ENCODE results near the gene CERS3. TPM values are rescaled to one million over a fixed set of nuclear protein-coding genes. Genes with fewer than 3 reads are reported as not detected.
"Not testable (repeated sequence)": the region's sequence is repeated elsewhere in the genome, so short reads cannot be mapped to it uniquely, and the experiment has no call there.

Gene CERS3
- total RNA-seq, 1 donor from 2014 or later, result not detected

DNA sequence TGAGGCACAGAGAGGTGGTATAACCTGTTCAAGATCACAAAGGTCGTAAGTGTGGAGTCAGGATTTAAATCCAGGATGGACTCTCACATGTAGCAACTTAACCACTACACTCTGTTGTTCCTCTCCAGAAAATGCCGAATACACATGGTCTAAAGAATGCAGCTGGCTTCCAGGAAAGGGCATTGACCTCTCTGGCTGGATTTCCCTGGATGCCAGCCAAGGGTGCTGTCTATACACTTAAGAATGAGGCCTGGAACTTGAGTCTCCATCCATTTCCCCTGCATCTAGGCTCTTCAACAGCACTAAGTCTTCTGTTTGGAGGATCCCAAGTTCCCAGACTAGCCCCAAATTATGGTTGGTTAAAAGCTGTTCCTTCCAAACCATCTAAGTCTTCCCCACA is 60.5 kb downstream of the CERS3 start:
- DNase-seq (ENCODE audit: low read depth, low spot score), result no peak

DNA sequence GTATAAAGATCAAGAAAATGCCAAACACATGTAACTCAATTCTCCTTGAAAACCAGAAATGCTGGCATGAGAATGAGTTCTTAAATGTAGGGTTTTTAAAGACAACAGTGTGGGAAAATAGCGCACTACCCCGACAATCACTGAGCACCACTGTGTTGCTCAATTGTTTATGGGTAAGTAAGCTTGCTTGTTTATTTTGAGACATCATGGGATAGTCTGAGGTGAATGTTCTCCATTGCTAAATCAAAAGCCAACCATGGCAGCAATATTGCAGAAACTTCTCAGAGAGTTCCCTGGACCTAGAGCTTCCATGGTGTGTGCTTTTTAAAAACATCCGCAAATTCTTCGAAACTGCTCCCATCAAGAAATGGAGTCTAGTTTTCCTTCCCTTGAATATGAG is 62.7 kb downstream of the CERS3 start:
- DNase-seq (ENCODE audit: low read depth, low spot score), result no peak

DNA sequence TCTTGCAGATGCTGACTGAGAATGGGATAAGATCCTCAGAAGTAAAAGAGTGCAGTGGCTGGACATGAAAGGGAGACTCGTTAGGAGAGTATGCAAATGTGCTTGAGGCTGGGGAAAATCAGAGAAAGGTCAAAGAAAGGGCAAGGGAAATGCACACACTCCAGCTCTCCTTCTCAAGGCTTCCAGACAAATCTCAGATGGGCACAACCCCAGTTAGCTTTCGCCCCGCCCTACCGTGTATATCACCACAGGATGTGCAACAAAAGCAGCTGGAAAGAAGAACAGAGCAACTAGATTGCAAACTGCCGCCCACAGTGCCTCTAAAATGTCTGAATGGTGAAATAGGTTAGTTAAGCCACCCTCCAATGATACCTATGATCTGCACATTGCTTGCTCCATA is 63.9 kb downstream of the CERS3 start:
- no peak for DNase-seq (ENCODE audit: low read depth, low spot score)

DNA sequence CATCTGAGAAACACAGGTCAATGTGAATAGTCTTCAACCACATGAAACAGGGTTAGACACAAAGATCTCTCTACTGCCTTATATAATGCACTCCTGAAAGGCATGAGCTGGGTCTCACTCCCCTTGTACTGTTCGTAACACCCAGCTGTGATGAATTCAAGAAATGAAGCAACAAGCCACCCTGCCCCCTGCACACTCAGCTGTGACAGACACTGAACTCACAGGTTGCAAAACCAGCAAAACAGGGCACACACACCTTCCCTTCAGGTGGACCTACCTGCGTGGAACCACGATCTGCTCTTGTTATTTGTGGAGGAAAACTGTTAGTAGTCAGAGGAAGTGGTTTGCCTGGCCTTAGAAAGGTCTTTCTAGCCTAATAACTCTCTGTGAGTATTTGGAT is 64.5 kb downstream of the CERS3 start:
- DNase-seq (ENCODE audit: low read depth, low spot score), result no peak

DNA sequence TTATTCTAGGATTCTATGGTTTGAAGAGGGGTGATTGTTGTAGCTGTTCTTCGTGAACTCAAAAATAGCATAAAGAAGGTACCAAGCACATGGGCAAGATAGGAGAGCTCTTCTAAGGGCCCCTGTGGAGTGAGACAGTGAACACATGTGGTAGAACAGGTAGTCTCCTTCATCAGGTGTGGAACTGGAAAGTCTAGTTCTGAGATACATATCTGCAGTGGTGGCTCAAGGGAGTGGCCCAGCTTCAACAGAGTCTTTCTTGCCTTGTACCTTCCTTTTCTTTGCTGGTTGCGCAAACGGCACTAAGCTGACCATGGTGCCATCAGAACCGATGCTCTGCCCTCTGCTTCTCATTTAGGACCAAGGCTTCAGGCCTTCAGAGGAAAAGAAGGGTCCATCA is 65.2 kb downstream of the CERS3 start:
- DNase-seq (ENCODE audit: low read depth, low spot score), result no peak

DNA sequence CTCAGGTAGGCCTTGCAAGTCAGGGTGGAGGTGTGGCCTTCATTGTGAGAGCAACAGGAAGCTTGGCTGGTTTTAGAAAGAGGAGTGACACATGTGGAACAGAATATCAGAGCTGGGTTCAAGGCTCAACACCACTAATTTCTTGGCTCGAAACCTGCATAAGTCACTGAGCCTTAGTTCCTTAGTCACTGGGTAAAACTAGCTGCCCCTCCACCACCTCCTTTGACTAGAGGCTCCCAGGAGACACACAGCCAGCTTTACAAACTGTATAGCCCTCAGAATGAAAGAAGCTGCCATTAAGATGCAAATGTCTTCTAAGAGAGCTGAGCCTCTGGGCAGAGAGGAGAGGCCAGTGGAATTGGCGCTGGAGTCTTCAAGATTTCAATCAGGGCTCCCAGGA is 67.7 kb downstream of the CERS3 start:
- no peak for DNase-seq (ENCODE audit: low read depth, low spot score)

DNA sequence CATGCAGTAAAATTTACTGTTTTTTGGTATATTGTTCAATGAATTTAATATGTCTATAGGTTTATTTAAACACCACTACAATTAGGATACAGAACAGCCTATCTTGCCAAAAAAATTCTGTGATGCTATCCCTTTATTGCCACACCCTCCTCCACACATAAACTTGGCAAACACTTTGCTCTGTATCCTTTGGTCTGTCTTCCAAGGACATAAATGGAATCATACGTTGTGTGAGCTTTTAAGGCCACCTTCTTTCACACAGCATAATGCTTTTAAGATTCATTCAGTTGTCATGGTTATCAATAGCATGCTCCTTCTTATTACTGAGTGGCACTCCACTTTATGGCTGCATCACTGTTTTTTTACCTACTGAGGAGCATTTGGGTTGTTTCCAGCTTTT is 71.5 kb downstream of the CERS3 start:
- DNase-seq (ENCODE audit: low read depth, low spot score), result no peak

DNA sequence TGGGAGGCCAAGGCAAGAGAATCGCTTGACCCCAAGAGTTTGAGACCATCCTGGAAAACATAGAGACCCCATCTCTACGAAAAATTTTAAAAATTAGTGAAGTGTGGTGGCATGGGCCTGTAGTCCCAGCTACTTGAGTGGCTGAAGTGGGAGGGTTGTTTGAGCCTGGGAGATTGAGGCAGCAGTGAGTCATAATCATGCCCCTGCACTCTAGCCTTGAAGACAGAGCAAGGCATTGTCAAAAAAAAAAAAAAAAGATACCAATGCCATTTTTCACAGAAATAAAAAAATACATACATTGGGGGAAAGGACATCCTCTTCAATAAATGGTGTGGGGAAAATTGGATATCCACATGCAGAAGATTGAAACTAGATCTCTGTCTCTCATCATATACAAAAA is 74.6 kb downstream of the CERS3 start:
- no peak for DNase-seq (ENCODE audit: low read depth, low spot score)

DNA sequence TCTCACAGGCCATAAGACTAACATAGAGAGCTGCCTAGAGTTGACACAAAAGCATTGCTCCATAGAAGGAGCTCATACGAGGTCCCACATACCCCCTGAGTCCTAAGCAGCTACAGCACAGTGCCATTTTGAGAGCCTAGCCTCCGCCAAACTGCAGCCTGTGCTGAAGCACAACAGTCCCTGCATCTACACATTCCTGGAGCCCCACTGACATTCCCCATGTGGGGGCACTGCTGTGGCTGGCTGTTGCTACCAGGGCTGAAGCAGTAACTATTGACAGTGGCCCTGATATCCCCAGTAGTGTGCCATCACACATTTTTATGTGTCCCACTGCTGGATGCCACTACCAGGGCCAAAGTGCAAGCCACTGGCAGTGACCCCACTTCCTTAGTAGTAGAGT is 80.3 kb downstream of the CERS3 start:
- no peak for DNase-seq (ENCODE audit: low read depth, low spot score)

DNA sequence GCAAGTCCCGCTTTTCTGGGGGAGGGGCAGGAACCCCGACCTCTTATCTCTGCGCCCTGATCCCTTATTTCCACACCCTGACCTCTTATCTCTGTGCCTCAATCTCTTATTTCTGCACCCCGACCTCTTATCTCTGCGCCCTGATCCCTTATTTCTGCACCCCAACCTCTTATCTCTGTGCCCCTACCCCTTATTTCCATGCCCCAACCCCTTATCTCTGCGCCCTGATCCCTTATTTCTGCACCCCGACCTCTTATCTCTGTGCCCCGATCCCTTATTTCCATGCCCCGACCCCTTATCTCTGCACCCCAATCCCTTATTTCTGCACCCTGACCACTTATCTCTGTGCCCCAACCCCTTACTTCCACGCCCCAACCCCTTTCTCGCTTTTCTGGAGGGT is 87.7 kb downstream of the CERS3 start:
- DNase-seq (ENCODE audit: low read depth, low spot score), result not testable (repeated sequence)

DNA sequence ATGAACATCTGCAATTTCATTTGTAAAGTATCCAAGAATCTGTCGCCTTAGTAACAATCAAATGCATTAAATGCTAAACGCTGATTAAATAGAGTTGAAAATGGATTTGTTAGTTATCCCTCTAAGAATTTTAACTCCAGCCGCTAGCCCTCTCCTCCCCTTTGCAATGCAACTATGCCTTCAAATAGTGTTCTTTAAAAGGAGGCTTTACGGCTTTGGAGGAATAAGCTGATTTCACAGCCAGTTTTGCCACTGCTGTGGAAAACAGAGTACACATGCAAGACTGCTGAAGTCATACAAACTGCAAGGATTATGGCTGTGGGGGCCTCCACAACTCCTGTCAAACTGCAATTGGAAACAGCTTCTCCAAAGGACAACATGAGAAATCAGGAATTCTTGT is 89.2 kb downstream of the CERS3 start:
- DNase-seq (ENCODE audit: low read depth, low spot score), result no peak

DNA sequence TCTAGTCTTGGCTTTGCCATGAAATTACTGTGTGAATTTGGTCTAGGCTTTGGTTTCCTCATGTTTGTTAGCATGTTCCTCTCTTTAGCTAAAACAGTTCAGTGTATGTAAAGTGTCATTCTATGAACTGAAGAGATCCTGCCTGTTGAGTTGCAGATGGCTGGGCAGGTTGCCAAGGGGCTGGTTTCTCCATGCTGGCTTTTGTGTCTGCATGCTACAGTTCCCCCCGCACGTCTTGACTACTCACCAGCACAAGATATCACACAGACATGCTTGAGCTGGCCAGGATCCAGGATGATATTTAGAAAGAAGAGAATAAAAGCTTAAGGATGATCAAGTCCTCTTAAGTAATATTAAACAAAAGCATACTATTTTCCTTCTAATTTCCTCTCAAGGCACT is 90.2 kb downstream of the CERS3 start:
- DNase-seq (ENCODE audit: low read depth, low spot score), result no peak

DNA sequence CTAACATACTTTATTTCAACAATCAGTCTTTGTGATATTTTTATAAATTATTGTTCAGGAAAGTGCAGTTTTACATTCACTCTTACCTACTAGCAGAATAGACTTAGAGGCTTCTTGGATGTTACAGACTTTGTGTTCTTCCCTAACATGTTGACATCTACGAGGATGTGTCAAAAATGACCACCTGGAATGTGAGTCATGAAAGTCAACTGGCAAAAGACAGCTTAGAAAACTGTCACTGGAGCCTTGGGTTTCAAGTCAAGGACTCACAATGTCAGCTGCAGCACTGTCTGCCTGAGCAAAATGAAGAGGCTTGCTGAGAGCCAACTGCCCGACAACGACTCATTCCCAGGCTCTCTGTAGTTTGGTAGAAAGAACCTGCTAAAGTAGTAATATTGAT is 91.5 kb downstream of the CERS3 start:
- no peak for DNase-seq (ENCODE audit: low read depth, low spot score)

DNA sequence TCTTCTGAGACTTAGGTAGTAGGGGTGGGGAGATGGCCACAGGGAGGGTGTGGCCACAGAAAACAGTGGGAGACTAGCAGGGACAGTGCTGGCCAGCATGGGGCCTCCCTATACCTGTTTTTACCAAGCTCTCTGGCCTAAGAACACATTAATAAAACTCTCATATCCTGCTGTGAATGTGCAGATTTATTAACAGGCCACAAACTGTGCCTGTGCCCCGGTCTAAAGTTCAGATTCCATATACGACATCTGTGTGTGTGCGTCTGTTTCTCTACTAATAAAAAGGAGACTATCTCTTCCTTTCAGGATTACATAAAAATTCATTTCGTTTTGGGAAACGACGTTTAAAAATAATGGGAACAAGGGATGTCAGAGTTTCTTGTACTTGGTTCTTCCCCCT is 94.2 kb downstream of the CERS3 start:
- no peak for DNase-seq (ENCODE audit: low read depth, low spot score)

DNA sequence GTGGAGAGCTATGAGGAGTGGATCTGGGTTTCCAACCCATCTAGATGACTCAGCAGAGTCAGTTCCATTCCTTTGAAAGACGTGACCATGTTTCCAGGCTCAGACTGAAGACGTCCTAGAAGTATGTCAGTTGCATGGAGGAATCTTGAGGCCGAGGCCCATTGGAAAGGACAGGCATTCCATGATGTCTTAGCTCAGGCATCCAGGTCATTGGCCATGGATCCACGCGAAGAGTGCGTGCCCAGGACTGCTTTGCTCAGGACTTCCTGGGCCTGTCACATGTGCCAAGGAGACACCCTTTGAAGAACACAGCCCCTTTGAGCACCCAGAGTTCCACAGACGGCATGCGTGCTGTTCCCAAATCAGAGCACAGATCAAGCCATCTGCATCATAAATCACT is 94.7 kb downstream of the CERS3 start:
- DNase-seq (ENCODE audit: low read depth, low spot score), result no peak

DNA sequence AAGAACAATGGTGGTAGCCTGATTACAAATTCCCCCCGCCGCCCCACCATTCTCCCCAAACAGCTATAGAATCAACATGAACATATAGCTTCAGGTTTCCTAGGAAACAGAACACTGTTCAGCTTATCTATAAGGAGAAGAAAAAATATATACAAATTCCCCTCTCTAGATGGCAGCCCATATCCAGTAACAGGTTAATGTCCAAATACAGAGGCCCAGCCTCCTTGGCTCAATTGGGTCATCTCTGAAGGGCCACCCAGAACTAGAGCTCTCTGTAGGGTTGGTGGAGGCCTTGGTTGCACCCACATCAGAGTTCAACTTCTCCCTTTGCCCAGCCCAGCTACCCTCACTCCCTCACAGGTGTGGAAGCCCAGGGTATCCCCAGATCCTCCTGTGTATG is 95.4 kb downstream of the CERS3 start:
- no peak for DNase-seq (ENCODE audit: low read depth, low spot score)

DNA sequence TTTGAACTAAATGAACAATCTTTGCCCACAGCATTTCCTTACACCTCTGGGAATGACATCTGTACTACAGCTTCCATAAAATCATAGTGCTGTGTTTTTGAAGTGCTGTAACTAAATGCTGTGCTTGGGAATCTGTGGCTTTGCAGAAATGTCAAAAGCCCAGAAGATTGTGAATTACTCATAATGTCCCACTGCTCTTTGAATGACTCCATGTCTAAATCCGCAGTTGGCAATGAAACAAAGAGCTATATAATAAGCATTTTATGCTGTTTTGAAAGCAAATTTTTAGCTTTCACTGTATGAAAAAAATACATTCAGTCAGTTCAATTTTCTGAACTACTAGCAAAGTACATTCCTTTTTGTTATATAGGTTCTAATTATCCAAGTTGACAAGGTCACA is 98.3 kb downstream of the CERS3 start:
- DNase-seq (ENCODE audit: low read depth, low spot score), result no peak

DNA sequence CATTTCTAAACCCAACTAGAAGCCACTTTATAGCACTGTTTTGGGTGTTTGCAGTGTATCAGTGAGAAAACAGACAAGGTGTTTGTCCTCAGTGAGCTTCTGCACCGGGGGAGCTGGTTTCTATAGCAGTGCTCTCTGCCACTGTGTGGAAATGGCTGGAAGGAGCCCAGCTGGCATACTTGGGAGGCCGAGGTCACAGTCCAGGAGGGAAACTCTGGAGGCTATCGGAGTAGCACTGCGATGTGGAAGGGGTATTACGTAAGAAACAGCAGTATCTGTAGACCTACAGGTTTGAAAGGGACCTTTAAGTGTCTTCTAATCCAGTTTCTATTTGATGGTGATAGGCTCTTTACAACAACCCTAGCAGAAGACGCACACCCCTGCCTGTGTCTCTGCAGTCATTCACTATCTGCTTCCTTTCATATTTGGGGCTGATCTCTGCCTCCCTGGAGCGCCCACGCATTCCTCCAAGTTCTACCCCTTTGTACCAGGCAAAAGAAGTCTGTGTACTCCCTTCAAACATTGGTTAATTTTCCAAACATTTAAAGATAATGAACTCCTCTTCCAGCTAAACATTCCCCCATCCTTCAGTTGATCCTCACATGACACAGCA is 99.5 kb downstream of the CERS3 start:
- DNase-seq (ENCODE audit: low read depth, low spot score), result no peak

DNA sequence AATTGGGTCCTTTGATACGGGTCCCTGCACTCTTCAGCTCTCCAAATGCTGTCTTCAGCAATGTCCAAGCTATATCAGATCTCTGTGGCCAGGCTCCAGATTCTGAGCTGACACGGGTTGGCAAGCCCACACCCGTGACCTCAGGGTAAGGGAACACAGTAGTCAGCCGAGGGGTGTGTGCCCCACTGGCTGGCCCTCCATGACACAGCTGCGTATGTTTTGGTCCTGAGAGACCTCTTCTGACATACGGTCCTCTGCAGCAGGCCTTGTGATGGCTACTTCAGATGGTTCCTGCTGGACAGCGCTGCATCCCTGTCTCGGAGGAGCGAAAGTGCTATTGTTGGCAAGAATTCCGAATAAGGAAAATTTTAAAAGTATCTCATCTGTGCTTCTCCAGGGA is 101.8 kb downstream of the CERS3 start:
- no peak for DNase-seq (ENCODE audit: low read depth, low spot score)

DNA sequence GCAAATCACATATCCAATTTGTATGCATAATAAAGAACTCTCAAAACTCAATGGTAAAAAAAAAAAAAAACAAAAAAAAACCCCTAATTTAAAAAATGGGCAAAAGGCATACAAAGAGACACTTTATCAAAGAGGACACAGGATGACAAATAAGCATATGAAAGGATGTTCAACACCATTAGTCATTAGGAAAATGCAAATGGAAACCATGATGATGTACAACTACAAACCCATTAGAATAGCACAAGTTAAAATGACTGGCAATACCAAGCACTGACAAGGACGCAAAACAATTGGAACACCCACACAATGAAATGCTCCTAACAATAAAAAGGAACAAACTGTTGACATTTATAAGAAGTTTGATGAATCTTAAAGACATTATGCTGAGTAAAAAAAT is 123.6 kb downstream of the CERS3 start:
- no peak for DNase-seq (ENCODE audit: low read depth, low spot score)

DNA sequence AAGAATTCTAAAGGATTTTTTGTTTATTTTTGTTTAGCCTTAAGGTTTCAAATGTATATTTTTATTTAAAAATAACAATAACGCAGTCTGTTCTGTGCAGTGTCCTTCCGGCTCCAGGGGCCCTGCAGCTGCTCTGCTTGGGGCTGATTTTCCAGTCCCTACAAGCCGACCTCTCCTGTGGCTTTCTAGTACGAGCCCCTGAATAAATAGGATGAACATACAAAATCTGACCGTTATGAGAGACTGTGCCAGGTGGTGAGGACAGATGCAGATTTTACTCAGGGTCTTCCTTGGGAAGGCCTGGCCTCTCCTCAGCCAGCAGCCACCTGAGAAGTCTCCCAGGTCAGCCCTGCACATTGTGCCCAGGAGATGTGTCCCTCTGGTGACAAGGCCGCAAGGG is 127.8 kb downstream of the CERS3 start:
- DNase-seq (ENCODE audit: low read depth, low spot score), result no peak

DNA sequence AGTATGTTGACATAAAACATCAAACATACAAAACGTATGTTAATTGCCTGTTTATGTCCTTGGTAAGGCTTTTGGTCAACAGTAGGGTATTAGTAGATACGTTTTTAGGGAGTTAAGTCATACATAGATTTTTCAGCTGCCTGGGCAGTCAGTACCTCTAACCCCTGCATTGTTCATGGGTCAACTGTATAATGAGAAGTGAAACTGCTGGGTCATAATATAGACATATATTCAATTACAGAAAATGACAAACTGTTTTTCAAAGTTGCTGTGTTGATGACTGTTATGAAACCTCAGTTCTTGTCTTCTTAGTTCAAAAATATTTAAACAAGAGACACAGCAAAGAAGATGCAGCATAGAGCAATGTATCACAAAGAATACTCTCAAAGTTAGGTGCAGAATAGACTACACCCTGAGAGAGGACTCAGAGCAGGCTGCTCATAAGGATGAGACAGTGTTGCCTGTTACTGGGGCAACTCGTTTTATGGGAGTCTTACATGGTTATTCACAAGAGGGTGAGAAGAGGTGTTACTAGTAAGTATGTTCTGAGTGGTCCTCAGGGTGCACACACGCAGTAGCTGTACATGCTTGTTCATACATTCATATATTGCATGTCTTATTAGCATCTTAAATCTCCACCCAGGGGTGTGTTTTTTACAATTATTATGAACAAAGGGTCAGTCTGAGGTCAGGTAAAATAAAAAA is 133.9 kb downstream of the CERS3 start:
- no peak for DNase-seq (ENCODE audit: low read depth, low spot score)

DNA sequence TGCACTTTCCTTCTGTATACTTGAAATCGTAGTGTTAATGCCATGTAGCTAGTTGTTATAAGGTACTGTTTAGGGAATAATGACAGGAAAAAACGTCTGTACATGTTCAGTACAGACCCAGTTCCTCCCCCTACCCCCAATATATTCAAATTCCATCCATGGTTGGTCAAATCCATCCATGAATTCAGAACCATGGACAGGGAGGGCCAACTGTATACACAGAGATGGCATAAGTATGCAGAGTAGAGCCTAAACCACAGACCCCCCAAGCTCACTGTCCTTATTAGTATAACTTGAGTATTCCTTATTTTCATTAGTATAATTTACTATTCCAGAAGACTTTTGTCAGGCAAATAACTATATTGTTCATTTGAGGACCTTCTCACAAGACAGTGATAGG is 135.7 kb downstream of the CERS3 start:
- DNase-seq (ENCODE audit: low read depth, low spot score), result no peak
